Measurements from ENCODE around the gene MEF2C.
A peak's percentile ranks its signal among the peaks of the same experiment; 100 is the strongest.

MEF2C gene

GRCh38 chr5:88746438-88746882 is 136.5 kb downstream of the MEF2C start:
- no peak for DNase-seq

- no peak for DNase-seq
Measured at GRCh38 chr5:88745093-88745696, 137.8 kb downstream of the MEF2C start.

- no peak for DNase-seq
Measured at GRCh38 chr5:88743231-88743834, 139.7 kb downstream of the MEF2C start.

- no peak for DNase-seq
Measured at GRCh38 chr5:88741964-88742363, 141.0 kb downstream of the MEF2C start.

GRCh38 chr5:88740604-88741185 is 142.3 kb downstream of the MEF2C start:
- no peak for DNase-seq

- DNase-seq: no peak
Measured at GRCh38 chr5:88736494-88736893, 146.5 kb downstream of the MEF2C start.

- no peak for DNase-seq
Measured at GRCh38 chr5:88734983-88735382, 148.0 kb downstream of the MEF2C start.

GRCh38 chr5:88734191-88734640 is 148.8 kb downstream of the MEF2C start:
- no peak for DNase-seq

- no peak for DNase-seq
Measured at GRCh38 chr5:88732862-88733261, 150.1 kb downstream of the MEF2C start.

- DNase-seq: no peak
Measured at GRCh38 chr5:88732181-88732633, 150.8 kb downstream of the MEF2C start.

- no peak for DNase-seq
Measured at GRCh38 chr5:88729829-88730182, 153.2 kb downstream of the MEF2C start.

GRCh38 chr5:88729084-88729828 is 153.7 kb downstream of the MEF2C start:
- peak; percentile 0 to 12 (median 2) for DNase-seq

GRCh38 chr5:88727705-88728313 is 155.2 kb downstream of the MEF2C start:
- no peak for DNase-seq

GRCh38 chr5:88725454-88725853 is 157.5 kb downstream of the MEF2C start:
- no peak for DNase-seq

- DNase-seq: no peak
Measured at GRCh38 chr5:88724201-88724600, 158.8 kb downstream of the MEF2C start.

GRCh38 chr5:88722546-88723073 is 160.4 kb downstream of the MEF2C start:
- DNase-seq: no peak

GRCh38 chr5:88719434-88719833 is 163.6 kb downstream of the MEF2C start:
- no peak for DNase-seq

- DNase-seq: no peak
Measured at GRCh38 chr5:88718736-88719135, 164.2 kb downstream of the MEF2C start.

GRCh38 chr5:88716101-88716500 is 166.9 kb downstream of the MEF2C start:
- DNase-seq: no peak

GRCh38 chr5:88715503-88715902 is 167.5 kb downstream of the MEF2C start:
- no peak for DNase-seq

GRCh38 chr5:88713818-88714217 is 169.2 kb downstream of the MEF2C start:
- DNase-seq: no peak

GRCh38 chr5:88708682-88709398 is 174.1 kb downstream of the MEF2C start:
- DNase-seq: no peak

Data from activated naive CD4-positive, alpha-beta T cell (primary cell).